Measurements from ENCODE around the gene GALNT7. TPM values are rescaled to one million over a fixed set of nuclear protein-coding genes. Genes with fewer than 3 reads are reported as not detected.

Gene GALNT7
- total and polyA plus RNA-seq, 10 of the 15 experiments (the other 5 are each of a cell fraction or from before 2014, with no cell fraction given), result 14.2 to 33.2 (median 28.9) TPM

GRCh38 chr4:173367946-173368345 lies 199.3 kb downstream of the GALNT7 start:
- FAIRE-seq (no peak), ATAC-seq (no peak), DNase-seq (ENCODE audit: low read depth, low spot score) (no peak)
- RAD21 ChIA-PET (ENCODE audit: unreplicated experiment), result interaction anchor here (0.8 to 9.0 kb wide), 9 partner anchors 16 to 200 kb away, joined by 3 to 145 read pairs (median 4); partner anchors contain the start of genes GALNT7 and HMGB2
- H3K4me3 ChIP-seq, result peak overlapping the region; percentile 66
- TF ChIP-seq SRF (IDR thresholded peaks at IDR 0.05; ENCODE audit: low read depth in 2 of 2, low read length in 2 of 2) (no peak), REST (IDR thresholded peaks at IDR 0.05; ENCODE audit: low read depth, low read length) (no peak), PAX5 (IDR thresholded peaks at IDR 0.05; ENCODE audit: borderline replicate concordance, low read depth, low read length) (no peak), SMARCA5 (IDR thresholded peaks at IDR 0.05) (no peak), BCL3 (IDR thresholded peaks at IDR 0.05; ENCODE audit: borderline replicate concordance, insufficient read depth, low read depth, low read length, poor library complexity, severe bottlenecking) (no peak), JUNB (IDR thresholded peaks at IDR 0.05) (no peak)
- peak overlapping the region; percentile 85 for H3K4me2 ChIP-seq (ENCODE audit: control insufficient read depth, insufficient read depth)
- H3K27ac ChIP-seq (ENCODE audit: control insufficient read depth, insufficient read depth), result peak overlapping the region; percentile 47
- BruUV-seq (replicated peaks), result no TSS peak
- H3K79me2 ChIP-seq (ENCODE audit: control insufficient read depth, insufficient read depth, low read length), result peaks cover 51% of the 10 kb centered on the region
- no peaks in the 10 kb centered on the region for H3K27me3 ChIP-seq (replicated peaks in 1 of 2; ENCODE audit: control insufficient read depth in 2 of 2, insufficient read depth in 2 of 2, low read length in 1 of 2)
- H3K36me3 ChIP-seq (ENCODE audit: control insufficient read depth in 2 of 2, insufficient read depth in 2 of 2, low read length in 1 of 2), result no peaks in the 10 kb centered on the region
- no peaks in the 10 kb centered on the region for H4K20me1 ChIP-seq (ENCODE audit: control insufficient read depth, insufficient read depth)
- in situ Hi-C loops (cut with MboI) (loop anchor here (5.0 kb wide), 1 partner anchor 36 kb away; the partner anchor contains the start of gene HMGB2), intact Hi-C loops (cut with micrococcal nuclease; ENCODE audit: unreplicated experiment) (loop anchor here (5.0 kb wide), 1 partner anchor 201 kb away; the partner anchor contains the start of gene GALNT7)
- peak overlapping the region; percentile 56 for H3K9ac ChIP-seq (ENCODE audit: control insufficient read depth, insufficient read depth, low read length)
- WGBS (ENCODE audit: insufficient coverage, insufficient replicate concordance, low lambda C conversion rate, missing lambda C conversion rate), result 49% methylated on average over 4 of the region's 4 CpGs
- CTCF ChIA-PET, result interaction anchor here (0.7 to 3.5 kb wide), 12 partner anchors 27 to 200 kb away, joined by 3 to 19 read pairs (median 4); partner anchors contain the start of genes GALNT7 and HMGB2
- H3K4me1 ChIP-seq (ENCODE audit: control insufficient read depth, insufficient read depth, low read length), result peaks cover 8% of the 10 kb centered on the region
- peak overlapping the region; percentile 54; the same call in 1 of the 2 replicates for H2AFZ ChIP-seq (ENCODE audit: control insufficient read depth, low read depth, low read length)
- H3K9me3 ChIP-seq (replicated peaks; ENCODE audit: control insufficient read depth, insufficient read depth, low read length), result no peaks in the 10 kb centered on the region
- SMC1A ChIA-PET (ENCODE audit: uncharacterized antibody, unreplicated experiment), result interaction anchor here (0.9 to 13.8 kb wide), 11 partner anchors 10 to 354 kb away, joined by 3 to 232 read pairs (median 5); partner anchors contain the start of gene HMGB2
- POLR2A ChIA-PET, result interaction anchor here (0.9 to 14.6 kb wide), 5 partner anchors 16 to 200 kb away, joined by 3 to 472 read pairs (median 4); partner anchors contain the start of gene HMGB2

All from GM12878 (cell line).